GM12878 (cell line): ENCODE results near the gene UBE2M. TPM values are rescaled to one million over a fixed set of nuclear protein-coding genes. Genes with fewer than 3 reads are reported as not detected.
A peak's percentile ranks its signal among the peaks of the same experiment; 100 is the strongest.

Experiments
- ATAC-seq: fragments of 200-7000 bp; cut with Tn5 transposase; 3 replicates; pipeline ENCODE4 v1.9.1; 2020; ENCODE audit warnings: mild to moderate bottlenecking, moderate library complexity
- BruUV-seq: library from RNA; stranded (reverse); fragments of 400-500 nt; replicated peaks from 2 replicates; lab custom pipeline; 2021; lab: Mats Ljungman, UMichigan
- CTCF ChIA-PET: fragments of 300-600 bp; sonication (Branson Sonifier 250); formaldehyde crosslinking; extraction: SDS; loops from one replicate; lab custom pipeline; 2021; ENCODE audit warnings: inconsistent platforms; lab: Yijun Ruan, JAX
- POLR2A ChIA-PET: fragments of 350-600 bp; formaldehyde crosslinking; extraction: SDS; loops from one replicate; lab custom pipeline; 2021; ENCODE audit warnings: inconsistent platforms; lab: Charles Lee
- RAD21 ChIA-PET: fragments of 300-600 bp; sonication (Branson Sonifier 250); formaldehyde crosslinking; loops from one replicate; lab custom pipeline; 2023; ENCODE audit warnings: antibody characterized with exemption; ENCODE audit not compliant: unreplicated experiment; lab: Charles Lee
- SMC1A ChIA-PET: fragments of 300-600 bp; sonication (Branson Sonifier 250); formaldehyde crosslinking; loops from one replicate; lab custom pipeline; 2023; ENCODE audit not compliant: unreplicated experiment, uncharacterized antibody; lab: Charles Lee
- DNase-seq: peaks from one replicate; pipeline ENCODE4 v3.0.0-alpha.2; 2011; ENCODE audit warnings: low read depth, low spot score
- FAIRE-seq: peaks from 3 replicates; lab custom pipeline; 2011; peaks lifted over from hg19 to GRCh38; lab: Jason Lieb, UNC
- H2AFZ ChIP-seq: 2 replicates; pipeline ENCODE4 v1.6.0; 2011; ENCODE audit warnings: low read depth, low read length, control low read depth; ENCODE audit not compliant: control insufficient read depth
- H3K27ac ChIP-seq: 2 replicates; pipeline ENCODE4 v1.5.1; 2011; ENCODE audit warnings: control low read depth; ENCODE audit not compliant: control insufficient read depth, insufficient read depth
- H3K27me3 ChIP-seq, 2 experiments: replicated peaks in 1 of 2; 2 replicates each; pipeline versions ENCODE4 v1.6.0 to v1.6.1; 2011; ENCODE audit warnings: low read length in 1 of 2; ENCODE audit not compliant: control insufficient read depth in 2 of 2, insufficient read depth in 2 of 2
- H3K36me3 ChIP-seq, 2 experiments: 2 replicates each; pipeline ENCODE4 v1.5.1; 2011; ENCODE audit warnings: low read length in 1 of 2; ENCODE audit not compliant: control insufficient read depth in 2 of 2, insufficient read depth in 2 of 2
- H3K4me1 ChIP-seq: 2 replicates; pipeline ENCODE4 v1.6.1; 2011; ENCODE audit warnings: mild to moderate bottlenecking, low read length, moderate library complexity, mixed read lengths; ENCODE audit not compliant: control insufficient read depth, insufficient read depth
- H3K4me2 ChIP-seq: 2 replicates; pipeline ENCODE4 v1.6.0; 2011; ENCODE audit warnings: control low read depth; ENCODE audit not compliant: control insufficient read depth, insufficient read depth
- H3K4me3 ChIP-seq: fragments of 200-600 bp; sonication (generic); 2 replicates; pipeline ENCODE4 v1.5.1; 2016
- H3K79me2 ChIP-seq: 2 replicates; pipeline ENCODE4 v1.6.0; 2011; ENCODE audit warnings: low read length; ENCODE audit not compliant: control insufficient read depth, insufficient read depth
- H3K9ac ChIP-seq: 2 replicates; pipeline ENCODE4 v1.8.0; 2011; ENCODE audit warnings: low read length, control low read depth, mixed read lengths; ENCODE audit not compliant: control insufficient read depth, insufficient read depth
- H3K9me3 ChIP-seq: replicated peaks from 3 replicates; pipeline ENCODE4 v1.5.1; 2011; ENCODE audit warnings: mild to moderate bottlenecking, low read length; ENCODE audit not compliant: control insufficient read depth, insufficient read depth
- H4K20me1 ChIP-seq: 2 replicates; pipeline ENCODE4 v1.6.0; 2011; ENCODE audit not compliant: control insufficient read depth, insufficient read depth
- ATF3 ChIP-seq: IDR thresholded peaks from 2 replicates; pipeline ENCODE4 v1.6.1; 2011; ENCODE audit warnings: low read depth, mild to moderate bottlenecking, low read length, moderate library complexity, borderline replicate concordance; ENCODE audit errors: extremely low read depth
- CBFB ChIP-seq: IDR thresholded peaks from 2 replicates; pipeline ENCODE4 v1.6.1; 2016; ENCODE audit warnings: antibody characterized with exemption, low read depth
- JUNB ChIP-seq: IDR thresholded peaks from 2 replicates; pipeline ENCODE4 v1.6.1; 2016; ENCODE audit warnings: antibody characterized with exemption, mild to moderate bottlenecking
- MTA3 ChIP-seq: IDR thresholded peaks from 2 replicates; pipeline ENCODE4 v1.6.1; 2012; ENCODE audit warnings: low read length, inconsistent platforms, borderline replicate concordance
- NFIC ChIP-seq: IDR thresholded peaks from 2 replicates; pipeline ENCODE4 v1.6.1; 2012; ENCODE audit warnings: low read depth, mild to moderate bottlenecking, inconsistent platforms, low read length, moderate library complexity
- PAX5 ChIP-seq: IDR thresholded peaks from 2 replicates; pipeline ENCODE4 v1.6.1; 2011; ENCODE audit warnings: low read depth, low read length, borderline replicate concordance
- RUNX3 ChIP-seq: IDR thresholded peaks from 2 replicates; pipeline ENCODE4 v1.6.1; 2012; ENCODE audit warnings: low read length, inconsistent platforms
- STAT3 ChIP-seq: IDR thresholded peaks from 2 replicates; pipeline ENCODE4 v1.6.1; 2011; ENCODE audit warnings: low read depth, low read length, improper control_type of control experiment
- ZBED1 ChIP-seq: IDR thresholded peaks from 2 replicates; pipeline ENCODE4 v1.6.1; 2016; ENCODE audit warnings: borderline replicate concordance
- ZBTB11 ChIP-seq: fragments of 450-650 bp; formaldehyde crosslinking; IDR thresholded peaks from 2 replicates; pipeline ENCODE4 v1.5.0; 2022; ENCODE audit warnings: mild to moderate bottlenecking, missing genetic modification characterization
- ZNF24 ChIP-seq: fragments of 450-650 bp; IDR thresholded peaks from 2 replicates; pipeline ENCODE4 v1.6.1; 2017; ENCODE audit warnings: antibody characterized with exemption, mild to moderate bottlenecking
- ZNF622 ChIP-seq: fragments of 450-650 bp; IDR thresholded peaks from 2 replicates; pipeline ENCODE4 v1.6.1; 2017; ENCODE audit warnings: mild to moderate bottlenecking, inconsistent platforms
- WGBS: methylation state at CpG from one replicate; pipeline ENCODE4 v1.1.6; 2016; ENCODE audit warnings: low lambda C conversion rate; ENCODE audit not compliant: insufficient replicate concordance, insufficient coverage; ENCODE audit errors: missing lambda C conversion rate; 5-methylcytosine and 5-hydroxymethylcytosine counted together
- in situ Hi-C: fragments of 300-500 bp; cut with MboI; formaldehyde crosslinking; loops from 9 replicates; pipeline ENCODE4 v1.14.3; 2018; ENCODE audit warnings: mixed read lengths
- intact Hi-C: fragments of 100-400 bp; cut with micrococcal nuclease; formaldehyde crosslinking; loops from one replicate; pipeline ENCODE4 v1.14.2; 2022; ENCODE audit not compliant: unreplicated experiment
- polyA plus RNA-seq, 11 experiments: library from polyadenylated mRNA; depleted of rRNA in 4 of 11; unstranded in 6 of 11; stranded (reverse) in 5 of 11; fragments of >200 nt; fragmentation: Nextera tagmentation in 4 of 11; fragmentation: Illumina TruSeq in 1 of 11; extraction: Ambion mirVana in 4 of 11; extraction: Trizol in 1 of 11; gene quantifications; 1 replicate in 1 of 11; 2 replicates in 10 of 11; pipeline versions ENCODE4 v1.2.1 to v1.2.3, GENCODE V29; 2011 to 2016; ENCODE audit warnings: inconsistent platforms in 2 of 11, missing spikeins in 2 of 11, low read depth in 1 of 11
- total RNA-seq, 4 experiments: library from RNA; depleted of rRNA in 3 of 4; stranded (reverse); fragments of >200 nt in 3 of 4; fragmentation: Illumina TruSeq in 1 of 4; extraction: Trizol in 1 of 4; gene quantifications; 2 replicates each; pipeline versions ENCODE4 v1.2.1 to v1.2.3, GENCODE V29; 2013 to 2021

UBE2M gene
- total and polyA plus RNA-seq, 10 of the 15 experiments (the other 5 are each of a cell fraction or from before 2014, with no cell fraction given), result 1.4 to 105 (median 73.9) TPM

- Histone ChIP-seq H2AFZ (no peak overlapping the region), H3K36me3 (peaks cover 0 to 4% of the 10 kb centered on the region in 2 experiments; a peak in 3 of 4 replicates), H3K4me1 (peaks cover 4% of the 10 kb centered on the region; the same call in 1 of the 2 replicates), H3K4me2 (peak overlapping the region; percentile 55; the same call in 1 of the 2 replicates), H4K20me1 (no peaks in the 10 kb centered on the region), H3K9me3 (no peaks in the 10 kb centered on the region), H3K9ac (no peak overlapping the region), H3K79me2 (no peaks in the 10 kb centered on the region), H3K27ac (no peak overlapping the region), H3K27me3 (no peaks in the 10 kb centered on the region), H3K4me3 (no peak overlapping the region)
- ATAC-seq (no peak), DNase-seq (no peak), FAIRE-seq (no peak)
- BruUV-seq, result no TSS peak
- intact Hi-C loops, result no loop called here
- RAD21 ChIA-PET, result interaction anchor here (0.8 to 1.3 kb wide), 2 partner anchors 10 to 66 kb away, joined by 3 read pairs; partner anchors contain the start of gene ZBTB45
- TF ChIP-seq JUNB, result no peak
- TF ChIP-seq ZNF622, result no peak
- TF ChIP-seq MTA3, result no peak
- TF ChIP-seq ZNF24, result no peak
- TF ChIP-seq CBFB, result no peak
- TF ChIP-seq RUNX3, result no peak
- TF ChIP-seq ATF3, result no peak
- TF ChIP-seq NFIC, result no peak
- no peak for TF ChIP-seq ZBED1
- no peak for TF ChIP-seq PAX5
- TF ChIP-seq STAT3, result no peak
- no peak for TF ChIP-seq ZBTB11 (CRISPR knock-in tag)
- SMC1A ChIA-PET, result interaction anchor here (1.7 kb wide), 1 partner anchor 72 kb away, joined by 3 read pairs; no protein-coding TSS in a partner anchor
- POLR2A ChIA-PET, result interaction anchor here (1.0 to 1.7 kb wide), 2 partner anchors 9 to 24 kb away, joined by 3 read pairs; no protein-coding TSS in a partner anchor
- WGBS, result 83% methylated on average over 5 of the region's 6 CpGs
- CTCF ChIA-PET, result interaction anchor here (1.2 to 1.4 kb wide), 3 partner anchors 10 to 71 kb away, joined by 3 read pairs; no protein-coding TSS in a partner anchor
- in situ Hi-C loops, result no loop called here
Observed at GRCh38 chr19:58585442-58586132, 27.2 kb upstream of the UBE2M start.
